Stomach (tissue), 4 donors: ENCODE data around the gene JUNB.

Experiments used
- EP300 ChIP-seq: sonication (generic); formaldehyde crosslinking; IDR thresholded peaks from one replicate; pipeline ENCODE4 v1.6.1; 2017; ENCODE audit warnings: antibody characterized with exemption
- POLR2A ChIP-seq, 4 donors: fragments of 450-650 bp; IDR thresholded peaks; one replicate each; pipeline ENCODE4 v1.6.1; 2016; ENCODE audit warnings: antibody characterized with exemption in 4 of 4, control low read depth in 2 of 4, mild to moderate bottlenecking in 1 of 4, moderate library complexity in 1 of 4
- POLR2AphosphoS5 ChIP-seq, 3 donors: sonication (generic); formaldehyde crosslinking; IDR thresholded peaks; one replicate each; pipeline ENCODE4 v1.6.1; 2016; ENCODE audit warnings: antibody characterized with exemption in 3 of 3
- TF ChIP-seq, protein P1 (sequence below), 7 experiments: fragments of 450-650 bp in 4 of 7; fragments of 200-600 bp in 3 of 7; sonication (generic) in 3 of 7; IDR thresholded peaks; one replicate each; pipeline ENCODE4 v1.5.1; 2016 to 2019; ENCODE audit warnings: antibody characterized with exemption in 7 of 7, control low read depth in 2 of 7, mild to moderate bottlenecking in 1 of 7

- TF ChIP-seq POLR2A (IDR thresholded peaks at IDR 0.05) (peak in 1 of 4 donors; percentile 27), POLR2AphosphoS5 (IDR thresholded peaks at IDR 0.05) (peak in 1 of 3 donors; percentile 29), EP300 (no peak)
- TF ChIP-seq, protein P1, sequence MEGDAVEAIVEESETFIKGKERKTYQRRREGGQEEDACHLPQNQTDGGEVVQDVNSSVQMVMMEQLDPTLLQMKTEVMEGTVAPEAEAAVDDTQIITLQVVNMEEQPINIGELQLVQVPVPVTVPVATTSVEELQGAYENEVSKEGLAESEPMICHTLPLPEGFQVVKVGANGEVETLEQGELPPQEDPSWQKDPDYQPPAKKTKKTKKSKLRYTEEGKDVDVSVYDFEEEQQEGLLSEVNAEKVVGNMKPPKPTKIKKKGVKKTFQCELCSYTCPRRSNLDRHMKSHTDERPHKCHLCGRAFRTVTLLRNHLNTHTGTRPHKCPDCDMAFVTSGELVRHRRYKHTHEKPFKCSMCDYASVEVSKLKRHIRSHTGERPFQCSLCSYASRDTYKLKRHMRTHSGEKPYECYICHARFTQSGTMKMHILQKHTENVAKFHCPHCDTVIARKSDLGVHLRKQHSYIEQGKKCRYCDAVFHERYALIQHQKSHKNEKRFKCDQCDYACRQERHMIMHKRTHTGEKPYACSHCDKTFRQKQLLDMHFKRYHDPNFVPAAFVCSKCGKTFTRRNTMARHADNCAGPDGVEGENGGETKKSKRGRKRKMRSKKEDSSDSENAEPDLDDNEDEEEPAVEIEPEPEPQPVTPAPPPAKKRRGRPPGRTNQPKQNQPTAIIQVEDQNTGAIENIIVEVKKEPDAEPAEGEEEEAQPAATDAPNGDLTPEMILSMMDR (IDR thresholded peaks at IDR 0.05): no peak
Measured at GRCh38 chr19:12794196-12794941, 3.1 kb downstream of the JUNB start.
